ENCODE data around the gene IRF2. TPM values are rescaled to one million over a fixed set of nuclear protein-coding genes. Genes with fewer than 3 reads are reported as not detected.

IRF2 gene
- polyA plus RNA-seq, 1 donor (not counting 4 experiments of a cell fraction or from before 2014, with no cell fraction given), result 23.8 TPM

DNA sequence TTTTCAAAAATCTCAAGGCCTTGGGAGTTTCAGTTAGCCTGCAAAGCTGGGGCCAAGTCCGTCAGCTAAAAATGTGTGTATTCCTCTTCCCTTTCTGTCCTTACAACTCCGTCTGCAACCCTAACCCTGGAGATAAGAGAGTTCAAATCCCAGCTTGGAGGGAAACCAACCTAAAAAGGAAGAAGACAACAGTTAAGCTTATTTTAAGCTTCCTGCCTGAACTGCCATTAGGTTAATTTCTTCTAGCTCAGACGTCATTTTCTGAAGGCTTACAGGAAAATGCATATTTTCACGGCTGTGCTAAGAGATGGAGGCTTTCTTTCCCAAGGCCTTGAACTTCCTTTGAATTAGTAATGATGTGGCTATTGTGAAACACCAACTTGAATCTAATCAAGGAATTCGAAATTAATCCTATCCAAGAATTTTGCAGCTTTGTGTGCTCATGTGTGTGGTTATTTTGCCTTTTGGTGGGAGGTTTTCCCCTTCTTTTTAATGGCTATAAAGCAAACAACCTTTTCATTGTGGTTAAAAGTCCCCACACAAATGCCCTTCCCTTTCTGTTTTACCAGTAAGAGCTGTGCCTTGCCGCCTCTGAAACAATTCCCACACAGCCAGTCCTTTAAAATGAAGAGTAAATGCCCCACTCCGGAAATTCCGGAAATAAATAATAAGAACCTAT is 103.5 kb downstream of the IRF2 start:
- Histone ChIP-seq H3K27me3 (ENCODE audit: control insufficient read depth, extremely low read depth, insufficient read depth, low read length) (no peaks in the 10 kb centered on the region), H3K4me2 (ENCODE audit: control insufficient read depth, extremely low read depth, insufficient read depth, low read depth, low read length) (no peak overlapping the region), H3K27ac (ENCODE audit: control insufficient read depth, insufficient read depth, low read length) (no peak overlapping the region), H4K20me1 (ENCODE audit: control insufficient read depth, extremely low read depth, insufficient read depth, low read length) (no peaks in the 10 kb centered on the region), H3K9me1 (ENCODE audit: control insufficient read depth, extremely low read depth, insufficient read depth, low read length) (peaks cover 2% of the 10 kb centered on the region), H3K9me3 (ENCODE audit: control insufficient read depth, low read depth, low read length) (no peaks in the 10 kb centered on the region), H3K4me1 (ENCODE audit: control insufficient read depth, extremely low read depth, insufficient read depth, low read length) (peaks cover 11% of the 10 kb centered on the region), H3K36me3 (ENCODE audit: control insufficient read depth in 2 of 2, extremely low read depth in 1 of 2, insufficient read depth in 2 of 2, low read length in 2 of 2) (no peaks in the 10 kb centered on the region), H2AFZ (ENCODE audit: control insufficient read depth, low read length) (no peak overlapping the region), H3K9ac (ENCODE audit: control insufficient read depth, extremely low read depth, insufficient read depth, low read length) (no peak overlapping the region), H3K79me2 (ENCODE audit: control insufficient read depth, insufficient read depth, low read length) (no peaks in the 10 kb centered on the region), H3K4me3 (ENCODE audit: control insufficient read depth in 2 of 3, extremely low read depth in 1 of 3, insufficient read depth in 2 of 3, low read depth in 1 of 3, low read length in 3 of 3) (no peak overlapping the region)
- TF ChIP-seq, protein P1, sequence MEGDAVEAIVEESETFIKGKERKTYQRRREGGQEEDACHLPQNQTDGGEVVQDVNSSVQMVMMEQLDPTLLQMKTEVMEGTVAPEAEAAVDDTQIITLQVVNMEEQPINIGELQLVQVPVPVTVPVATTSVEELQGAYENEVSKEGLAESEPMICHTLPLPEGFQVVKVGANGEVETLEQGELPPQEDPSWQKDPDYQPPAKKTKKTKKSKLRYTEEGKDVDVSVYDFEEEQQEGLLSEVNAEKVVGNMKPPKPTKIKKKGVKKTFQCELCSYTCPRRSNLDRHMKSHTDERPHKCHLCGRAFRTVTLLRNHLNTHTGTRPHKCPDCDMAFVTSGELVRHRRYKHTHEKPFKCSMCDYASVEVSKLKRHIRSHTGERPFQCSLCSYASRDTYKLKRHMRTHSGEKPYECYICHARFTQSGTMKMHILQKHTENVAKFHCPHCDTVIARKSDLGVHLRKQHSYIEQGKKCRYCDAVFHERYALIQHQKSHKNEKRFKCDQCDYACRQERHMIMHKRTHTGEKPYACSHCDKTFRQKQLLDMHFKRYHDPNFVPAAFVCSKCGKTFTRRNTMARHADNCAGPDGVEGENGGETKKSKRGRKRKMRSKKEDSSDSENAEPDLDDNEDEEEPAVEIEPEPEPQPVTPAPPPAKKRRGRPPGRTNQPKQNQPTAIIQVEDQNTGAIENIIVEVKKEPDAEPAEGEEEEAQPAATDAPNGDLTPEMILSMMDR (optimal IDR thresholded peaks at IDR 0.05 in 1 of 3, IDR thresholded peaks at IDR 0.05 in 1 of 3, conservative IDR thresholded peaks at IDR 0.05 in 1 of 3; ENCODE audit: extremely low read depth in 1 of 3, insufficient read depth in 2 of 3, low read length in 3 of 3), result no peak
- TF ChIP-seq EZH2 (IDR thresholded peaks at IDR 0.05; ENCODE audit: low read length), result no peak
- dilution Hi-C loops (cut with MboI; ENCODE audit: extremely low pct_ligation_motif_present, low sequenced_read_pairs), result no loop called here
- DNase-seq (ENCODE audit: low read depth, low spot score), result no peak
- no peak for FAIRE-seq

GRCh38 chr4:184369871-184370270 is 104.5 kb downstream of the IRF2 start:
- DNase-seq (ENCODE audit: low read depth, low spot score) (no peak), FAIRE-seq (no peak)
- H3K9me1 ChIP-seq (ENCODE audit: control insufficient read depth, extremely low read depth, insufficient read depth, low read length), result peaks cover 2% of the 10 kb centered on the region
- H3K9me3 ChIP-seq (ENCODE audit: control insufficient read depth, low read depth, low read length), result no peaks in the 10 kb centered on the region
- H3K4me2 ChIP-seq (ENCODE audit: control insufficient read depth, extremely low read depth, insufficient read depth, low read depth, low read length), result no peak overlapping the region
- no peak overlapping the region for H2AFZ ChIP-seq (ENCODE audit: control insufficient read depth, low read length)
- no peaks in the 10 kb centered on the region for H3K36me3 ChIP-seq (ENCODE audit: control insufficient read depth in 2 of 2, extremely low read depth in 1 of 2, insufficient read depth in 2 of 2, low read length in 2 of 2)
- TF ChIP-seq EZH2 (IDR thresholded peaks at IDR 0.05; ENCODE audit: low read length), result no peak
- TF ChIP-seq, protein P1 (optimal IDR thresholded peaks at IDR 0.05 in 1 of 3, IDR thresholded peaks at IDR 0.05 in 1 of 3, conservative IDR thresholded peaks at IDR 0.05 in 1 of 3; ENCODE audit: extremely low read depth in 1 of 3, insufficient read depth in 2 of 3, low read length in 3 of 3), result no peak
- no peak overlapping the region for H3K27ac ChIP-seq (ENCODE audit: control insufficient read depth, insufficient read depth, low read length)
- H3K4me1 ChIP-seq (ENCODE audit: control insufficient read depth, extremely low read depth, insufficient read depth, low read length), result peaks cover 3% of the 10 kb centered on the region
- no peak overlapping the region for H3K9ac ChIP-seq (ENCODE audit: control insufficient read depth, extremely low read depth, insufficient read depth, low read length)
- no peak overlapping the region for H3K4me3 ChIP-seq (ENCODE audit: control insufficient read depth in 2 of 3, extremely low read depth in 1 of 3, insufficient read depth in 2 of 3, low read depth in 1 of 3, low read length in 3 of 3)
- dilution Hi-C loops (cut with MboI; ENCODE audit: extremely low pct_ligation_motif_present, low sequenced_read_pairs), result no loop called here
- H4K20me1 ChIP-seq (ENCODE audit: control insufficient read depth, extremely low read depth, insufficient read depth, low read length), result no peaks in the 10 kb centered on the region
- no peaks in the 10 kb centered on the region for H3K27me3 ChIP-seq (ENCODE audit: control insufficient read depth, extremely low read depth, insufficient read depth, low read length)
- no peaks in the 10 kb centered on the region for H3K79me2 ChIP-seq (ENCODE audit: control insufficient read depth, insufficient read depth, low read length)
